ENCODE data around the gene RAD23A.
A peak's percentile ranks its signal among the peaks of the same experiment; 100 is the strongest.

Gene RAD23A

DNA sequence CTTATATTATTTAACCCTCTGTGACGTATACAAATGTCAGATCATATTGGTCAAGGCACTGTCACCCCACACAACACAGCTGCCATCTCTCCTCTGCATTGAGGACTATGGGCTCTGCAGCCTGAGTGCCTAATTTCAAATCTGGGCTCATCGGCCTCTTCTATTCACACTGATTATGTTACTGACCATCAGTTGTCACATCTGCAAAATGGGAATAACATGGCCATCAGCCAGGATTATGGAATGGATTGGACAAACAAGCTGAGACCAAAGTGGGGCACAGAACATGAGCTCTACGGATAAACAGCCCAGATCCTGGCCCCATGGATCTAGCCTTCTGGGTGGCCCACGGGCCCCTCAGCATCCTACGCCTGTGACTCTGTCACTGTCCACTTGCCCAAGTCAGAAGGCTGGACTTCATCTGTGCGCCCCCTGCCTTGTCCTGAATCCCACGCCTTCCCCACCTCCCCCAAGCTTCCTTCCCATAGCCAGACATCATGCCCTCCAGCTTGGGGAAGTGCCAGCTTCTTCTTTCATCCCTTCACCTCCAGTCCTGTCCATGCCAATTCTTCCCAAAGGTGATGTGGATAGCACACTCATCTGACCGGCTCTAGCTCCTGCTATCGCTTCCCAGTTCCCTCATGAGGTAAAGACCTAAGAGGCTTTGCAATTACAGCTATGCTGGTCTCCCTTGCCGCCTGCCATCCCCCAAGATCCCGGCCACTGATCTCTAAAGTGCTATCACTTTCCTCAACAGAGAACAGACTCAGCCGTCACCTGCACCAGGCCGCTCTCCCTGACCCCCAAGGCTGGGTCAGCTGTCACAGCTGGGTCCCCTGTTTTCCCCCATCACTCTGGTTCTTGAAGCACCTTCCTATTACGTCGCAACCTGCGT is 13.0 kb upstream of the RAD23A start:
- no peak for TF ChIP-seq ZFX (IDR thresholded peaks at IDR 0.05)
- TF ChIP-seq, protein P1, sequence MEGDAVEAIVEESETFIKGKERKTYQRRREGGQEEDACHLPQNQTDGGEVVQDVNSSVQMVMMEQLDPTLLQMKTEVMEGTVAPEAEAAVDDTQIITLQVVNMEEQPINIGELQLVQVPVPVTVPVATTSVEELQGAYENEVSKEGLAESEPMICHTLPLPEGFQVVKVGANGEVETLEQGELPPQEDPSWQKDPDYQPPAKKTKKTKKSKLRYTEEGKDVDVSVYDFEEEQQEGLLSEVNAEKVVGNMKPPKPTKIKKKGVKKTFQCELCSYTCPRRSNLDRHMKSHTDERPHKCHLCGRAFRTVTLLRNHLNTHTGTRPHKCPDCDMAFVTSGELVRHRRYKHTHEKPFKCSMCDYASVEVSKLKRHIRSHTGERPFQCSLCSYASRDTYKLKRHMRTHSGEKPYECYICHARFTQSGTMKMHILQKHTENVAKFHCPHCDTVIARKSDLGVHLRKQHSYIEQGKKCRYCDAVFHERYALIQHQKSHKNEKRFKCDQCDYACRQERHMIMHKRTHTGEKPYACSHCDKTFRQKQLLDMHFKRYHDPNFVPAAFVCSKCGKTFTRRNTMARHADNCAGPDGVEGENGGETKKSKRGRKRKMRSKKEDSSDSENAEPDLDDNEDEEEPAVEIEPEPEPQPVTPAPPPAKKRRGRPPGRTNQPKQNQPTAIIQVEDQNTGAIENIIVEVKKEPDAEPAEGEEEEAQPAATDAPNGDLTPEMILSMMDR (conservative IDR thresholded peaks at IDR 0.05) = no peak

DNA sequence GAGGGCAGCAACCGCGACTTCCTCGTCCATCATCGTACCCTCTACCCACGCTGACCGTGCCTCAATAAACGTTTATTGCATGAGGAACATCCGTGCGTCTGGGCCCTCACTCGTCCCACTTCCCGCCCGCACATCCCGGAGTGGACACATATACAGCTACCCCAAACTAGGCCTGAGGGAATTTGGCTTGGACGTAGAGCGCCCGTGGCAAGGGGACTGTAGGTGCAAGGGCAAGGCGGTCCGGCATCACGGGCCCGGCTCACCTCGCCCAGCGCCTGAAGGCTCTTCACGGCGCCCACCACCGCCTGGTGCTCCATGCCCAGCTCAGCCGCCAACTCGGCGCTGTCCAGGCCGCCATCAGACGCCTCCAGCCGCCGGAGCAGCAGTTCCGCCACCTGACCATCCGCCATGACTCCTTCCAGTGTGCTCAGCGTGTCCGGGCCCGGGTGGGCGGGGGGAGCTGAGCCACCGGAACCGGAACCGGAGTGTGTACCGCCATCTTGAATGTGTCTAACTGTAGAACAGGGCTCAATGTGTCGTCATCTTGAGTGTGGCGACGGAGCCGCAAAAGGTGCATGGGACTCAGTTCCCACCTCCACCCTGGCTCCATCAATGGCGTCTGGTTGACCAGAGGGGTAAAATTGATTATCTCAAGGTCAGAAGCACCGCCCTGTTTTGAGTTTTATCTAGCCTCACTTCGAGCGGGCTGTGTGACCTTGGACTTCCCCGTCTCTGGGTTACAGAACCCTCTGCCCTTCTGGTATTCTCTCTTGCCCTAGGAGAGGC is 12.2 kb upstream of the RAD23A start, which contains the start of gene FARSA:
Gene FARSA (minus strand): TSS at position 425 of the 786 bp plus-strand sequence. CDS start 15 bp downstream, at position 410.
- TF ChIP-seq, protein P1 (conservative IDR thresholded peaks at IDR 0.05) = no peak
- peak; percentile 74; the same call in 1 of the 2 replicates for TF ChIP-seq ZFX (IDR thresholded peaks at IDR 0.05)
- peak within 1 kb of the TSS; percentile 97 for H3K27ac ChIP-seq

More for the DNA sequence above, 13.0 kb upstream of the RAD23A start:
- H3K27ac ChIP-seq = peak overlapping the region; percentile 97

DNA sequence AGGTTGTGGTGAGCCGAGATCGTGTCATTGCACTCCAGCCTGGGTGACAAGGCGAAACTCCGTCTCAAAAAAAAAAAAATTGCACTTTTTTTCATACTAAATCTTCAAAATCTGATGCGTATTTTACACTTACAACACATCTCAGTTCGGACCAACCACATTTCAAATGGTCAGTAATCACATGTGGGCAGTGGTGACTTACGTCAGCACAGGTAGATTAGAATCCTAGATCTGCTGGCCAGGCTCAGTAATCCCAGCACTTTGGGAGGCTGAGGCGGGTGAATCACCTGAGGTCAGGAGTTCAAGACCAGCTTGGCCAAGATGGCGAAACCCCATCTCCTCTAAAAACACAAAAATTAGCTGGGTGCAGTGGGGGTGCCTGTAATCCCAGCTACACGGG is 10.6 kb upstream of the RAD23A start:
- TF ChIP-seq, protein P1 (conservative IDR thresholded peaks at IDR 0.05) = no peak
- TF ChIP-seq ZFX (IDR thresholded peaks at IDR 0.05) = no peak
- H3K27ac ChIP-seq = no peak overlapping the region

DNA sequence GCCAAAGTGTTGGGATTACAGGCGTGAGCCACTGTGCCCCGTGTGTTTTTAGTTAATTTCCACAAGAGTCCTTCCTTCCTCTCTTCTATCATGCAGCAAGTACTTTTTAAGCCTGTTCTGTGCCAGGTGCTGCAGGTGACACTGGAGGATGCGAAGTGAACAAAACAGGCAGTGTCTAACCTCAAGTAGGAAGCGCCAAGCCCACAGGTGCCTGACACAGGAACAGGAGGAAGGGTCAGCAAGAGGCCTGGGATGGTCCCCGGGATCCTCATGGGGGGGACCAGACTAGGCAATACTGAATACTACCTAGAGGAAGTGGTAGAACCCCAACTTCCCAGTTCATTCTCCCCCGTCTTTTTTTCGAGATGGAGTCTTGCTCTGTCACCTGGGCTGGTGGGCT is 9.1 kb upstream of the RAD23A start:
- no peak overlapping the region; the same call in 1 of the 2 replicates for H3K27ac ChIP-seq
- TF ChIP-seq, protein P1 (conservative IDR thresholded peaks at IDR 0.05) = no peak
- TF ChIP-seq ZFX (IDR thresholded peaks at IDR 0.05) = no peak

DNA sequence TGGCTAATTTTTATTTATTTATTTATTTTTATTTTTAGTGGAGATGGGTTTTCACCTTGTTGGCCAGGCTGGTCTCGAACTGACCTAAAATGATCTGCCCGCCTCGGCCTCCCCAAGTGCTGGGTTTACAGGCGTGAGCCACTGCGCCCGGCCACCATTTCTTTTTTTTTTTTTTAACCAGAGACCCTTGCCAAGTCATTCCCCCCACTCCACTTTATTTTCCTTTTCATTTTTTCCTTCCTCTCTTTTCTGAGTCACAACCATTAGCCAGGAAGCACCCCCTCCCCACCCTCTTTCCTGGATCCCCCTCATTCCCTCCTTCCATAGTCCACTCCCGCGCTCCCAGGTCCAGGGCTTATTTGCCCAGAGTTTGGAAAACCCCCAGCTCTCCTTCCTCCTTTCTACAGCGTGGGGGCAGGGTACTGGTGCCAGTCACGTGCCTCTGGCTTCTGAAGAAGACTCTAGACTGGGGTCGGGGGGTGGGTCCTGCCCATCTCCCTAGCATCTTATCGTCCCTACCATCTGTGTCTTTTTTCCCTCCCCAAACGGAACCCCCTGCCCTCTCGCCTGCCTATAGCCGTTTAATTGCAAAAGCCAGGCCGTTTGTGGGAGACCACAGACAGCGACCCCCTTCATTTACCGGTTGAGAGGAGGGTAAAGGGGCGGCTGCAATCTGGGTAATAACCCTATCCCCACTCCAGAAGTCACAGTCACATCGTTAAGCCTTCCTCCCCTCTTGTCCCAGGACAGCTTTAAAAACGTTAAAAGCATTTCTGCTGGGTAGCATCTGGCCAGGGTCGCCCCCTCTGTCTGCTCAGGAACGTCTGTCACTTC is 8.4 kb upstream of the RAD23A start:
- peak overlapping the region; percentile 95 for H3K27ac ChIP-seq
- TF ChIP-seq, protein P1 (conservative IDR thresholded peaks at IDR 0.05) = no peak
- TF ChIP-seq ZFX (IDR thresholded peaks at IDR 0.05) = no peak

DNA sequence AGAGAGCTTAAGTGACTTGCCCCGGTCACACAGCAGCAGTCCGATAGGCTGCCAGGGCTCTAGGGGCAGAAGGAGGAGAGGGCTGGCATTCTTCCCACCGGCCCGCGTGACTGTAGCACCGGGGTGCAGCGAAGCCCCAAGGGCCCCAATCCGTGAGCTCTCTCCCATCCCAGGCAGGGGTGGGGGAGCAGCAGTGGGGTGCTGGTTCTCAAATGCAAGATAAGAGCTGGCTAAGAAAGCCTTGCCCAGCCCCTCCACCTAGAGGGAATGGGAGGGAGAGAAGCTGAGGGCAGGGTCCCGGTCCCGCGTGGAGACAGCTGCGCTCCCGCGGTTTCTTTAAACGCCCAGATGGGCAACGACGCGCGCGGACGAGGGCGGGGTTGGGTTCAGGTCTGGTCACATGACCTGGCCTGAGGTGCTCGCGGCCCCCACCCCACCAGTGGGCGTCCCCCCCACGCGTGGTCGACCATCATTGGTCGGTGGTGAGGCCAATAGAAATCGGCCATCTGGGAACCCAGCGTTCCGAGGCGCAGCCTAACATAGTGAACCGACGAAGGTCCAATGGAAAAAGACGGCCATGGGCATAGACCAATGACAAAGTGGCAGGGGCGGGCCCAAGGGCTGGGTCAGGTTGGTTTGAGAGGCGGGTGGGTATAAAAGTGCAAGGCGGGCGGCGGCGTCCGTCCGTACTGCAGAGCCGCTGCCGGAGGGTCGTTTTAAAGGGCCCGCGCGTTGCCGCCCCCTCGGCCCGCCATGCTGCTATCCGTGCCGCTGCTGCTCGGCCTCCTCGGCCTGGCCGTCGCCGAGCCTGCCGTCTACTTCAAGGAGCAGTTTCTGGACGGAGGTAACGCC is 7.5 kb upstream of the RAD23A start, which contains the start of gene CALR:
Gene CALR (plus strand): TSS at position 683 of the 852 bp plus-strand sequence. CDS start 71 bp downstream, at position 754.
- TF ChIP-seq ZFX (IDR thresholded peaks at IDR 0.05) = no peak
- peak within 1 kb of the TSS; percentile 95 for H3K27ac ChIP-seq

All from C4-2B (cell line).